Lower leg skin (tissue), 3 donors: Measurements from ENCODE around the gene TYW1.
"Not testable (repeated sequence)": the region's sequence is repeated elsewhere in the genome, so short reads cannot be mapped to it uniquely, and the experiment has no call there.

Source experiments
- POLR2A ChIP-seq, 2 donors: fragments of 450-650 bp; IDR thresholded peaks; one replicate each; pipeline ENCODE4 v1.6.1; 2016 to 2017; ENCODE audit warnings: antibody characterized with exemption in 2 of 2, mild to moderate bottlenecking in 1 of 2, moderate library complexity in 1 of 2
- TF ChIP-seq, protein P1 (sequence below), 3 donors: fragments of 450-650 bp; IDR thresholded peaks; one replicate each; pipeline ENCODE4 v1.5.1; 2016; ENCODE audit warnings: antibody characterized with exemption in 3 of 3, mild to moderate bottlenecking in 3 of 3, moderate library complexity in 2 of 3

DNA sequence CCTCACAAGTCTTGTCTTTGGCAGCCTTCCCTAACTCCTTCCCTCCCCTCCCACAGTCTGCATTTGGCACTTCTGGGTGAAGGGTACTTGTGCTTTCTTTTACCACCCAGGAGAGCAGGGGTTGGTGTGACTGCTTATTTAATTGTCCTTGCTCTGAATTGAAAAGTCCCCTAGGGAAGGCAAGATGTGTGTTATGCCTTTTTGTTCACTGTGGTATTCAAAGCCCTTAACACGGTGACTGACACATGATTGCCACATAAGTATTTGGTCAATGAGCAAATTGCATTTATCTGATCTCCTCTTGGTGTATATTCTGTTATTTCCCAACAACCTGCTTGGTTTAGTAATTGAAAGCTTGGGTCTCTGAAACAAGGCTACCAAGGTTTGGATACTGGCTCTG, 134.1 kb downstream of the TYW1 start:
- TF ChIP-seq, protein P1, sequence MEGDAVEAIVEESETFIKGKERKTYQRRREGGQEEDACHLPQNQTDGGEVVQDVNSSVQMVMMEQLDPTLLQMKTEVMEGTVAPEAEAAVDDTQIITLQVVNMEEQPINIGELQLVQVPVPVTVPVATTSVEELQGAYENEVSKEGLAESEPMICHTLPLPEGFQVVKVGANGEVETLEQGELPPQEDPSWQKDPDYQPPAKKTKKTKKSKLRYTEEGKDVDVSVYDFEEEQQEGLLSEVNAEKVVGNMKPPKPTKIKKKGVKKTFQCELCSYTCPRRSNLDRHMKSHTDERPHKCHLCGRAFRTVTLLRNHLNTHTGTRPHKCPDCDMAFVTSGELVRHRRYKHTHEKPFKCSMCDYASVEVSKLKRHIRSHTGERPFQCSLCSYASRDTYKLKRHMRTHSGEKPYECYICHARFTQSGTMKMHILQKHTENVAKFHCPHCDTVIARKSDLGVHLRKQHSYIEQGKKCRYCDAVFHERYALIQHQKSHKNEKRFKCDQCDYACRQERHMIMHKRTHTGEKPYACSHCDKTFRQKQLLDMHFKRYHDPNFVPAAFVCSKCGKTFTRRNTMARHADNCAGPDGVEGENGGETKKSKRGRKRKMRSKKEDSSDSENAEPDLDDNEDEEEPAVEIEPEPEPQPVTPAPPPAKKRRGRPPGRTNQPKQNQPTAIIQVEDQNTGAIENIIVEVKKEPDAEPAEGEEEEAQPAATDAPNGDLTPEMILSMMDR (IDR thresholded peaks at IDR 0.05) = not testable (repeated sequence)
- not testable (repeated sequence) for TF ChIP-seq POLR2A (IDR thresholded peaks at IDR 0.05)
